ENCODE measurements around the gene SETBP1. TPM values are rescaled to one million over a fixed set of nuclear protein-coding genes. Genes with fewer than 3 reads are reported as not detected.

Gene SETBP1
- total RNA-seq, 1 experiment from 2014 or later = 0.23 TPM

DNA sequence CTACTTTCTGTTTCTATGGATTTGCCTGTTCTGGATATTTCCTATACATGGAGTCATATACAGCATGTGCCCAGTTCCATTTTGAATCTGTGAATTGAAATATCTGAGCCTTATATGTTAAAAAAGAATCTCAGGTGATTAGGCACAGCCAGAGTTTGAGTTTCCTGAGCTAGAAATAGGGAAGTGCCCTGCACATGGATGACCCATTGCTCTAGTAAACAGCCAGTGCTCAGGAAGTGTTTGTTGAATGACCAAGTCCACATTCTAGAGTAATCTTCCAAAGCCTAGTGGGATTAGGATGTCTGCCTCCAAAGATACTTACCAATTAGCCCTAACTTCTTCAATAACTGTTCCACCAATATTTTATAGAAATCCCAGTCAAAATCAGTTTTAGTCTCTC, 165.8 kb downstream of the SETBP1 start:
- ATAC-seq = no peak
- CTCF ChIA-PET = no interaction called here
- Histone ChIP-seq H3K36me3 (ENCODE audit: control insufficient read depth, insufficient read depth, low read length) (no peaks in the 10 kb centered on the region), H3K9me3 (ENCODE audit: control insufficient read depth, insufficient read depth, low read depth, low read length) (no peaks in the 10 kb centered on the region), H3K27me3 (ENCODE audit: control insufficient read depth, insufficient read depth, low read length) (no peaks in the 10 kb centered on the region), H3K4me3 (ENCODE audit: low read depth in 2 of 2, low read length in 2 of 2) (no peak overlapping the region), H3K4me1 (ENCODE audit: control insufficient read depth, insufficient read depth, low read length) (no peaks in the 10 kb centered on the region), H3K27ac (ENCODE audit: low read length) (no peak overlapping the region)
- POLR2A ChIA-PET = no interaction called here
- intact Hi-C loops (cut with micrococcal nuclease; ENCODE audit: unreplicated experiment) (no loop called here), in situ Hi-C loops (cut with HindIII; ENCODE audit: low pct_unique_long_range_greater_than_20kb, low sequenced_read_pairs) (no loop called here)
- TF ChIP-seq CTCF (IDR thresholded peaks at IDR 0.05) (no peak), REST (IDR thresholded peaks at IDR 0.05; ENCODE audit: insufficient read depth in 1 of 2, low read depth in 2 of 2, low read length in 1 of 2) (no peak), SIN3A (IDR thresholded peaks at IDR 0.05; ENCODE audit: borderline replicate concordance, insufficient read depth, low read depth, low read length) (no peak), TCF7L2 (IDR thresholded peaks at IDR 0.05; ENCODE audit: low read depth, low read length) (no peak), POLR2AphosphoS5 (IDR thresholded peaks at IDR 0.05; ENCODE audit: low read depth, low read length) (no peak)
- DNase-seq (ENCODE audit: low read depth, low spot score) = no peak
- no TSS peak for BruUV-seq (replicated peaks)

DNA sequence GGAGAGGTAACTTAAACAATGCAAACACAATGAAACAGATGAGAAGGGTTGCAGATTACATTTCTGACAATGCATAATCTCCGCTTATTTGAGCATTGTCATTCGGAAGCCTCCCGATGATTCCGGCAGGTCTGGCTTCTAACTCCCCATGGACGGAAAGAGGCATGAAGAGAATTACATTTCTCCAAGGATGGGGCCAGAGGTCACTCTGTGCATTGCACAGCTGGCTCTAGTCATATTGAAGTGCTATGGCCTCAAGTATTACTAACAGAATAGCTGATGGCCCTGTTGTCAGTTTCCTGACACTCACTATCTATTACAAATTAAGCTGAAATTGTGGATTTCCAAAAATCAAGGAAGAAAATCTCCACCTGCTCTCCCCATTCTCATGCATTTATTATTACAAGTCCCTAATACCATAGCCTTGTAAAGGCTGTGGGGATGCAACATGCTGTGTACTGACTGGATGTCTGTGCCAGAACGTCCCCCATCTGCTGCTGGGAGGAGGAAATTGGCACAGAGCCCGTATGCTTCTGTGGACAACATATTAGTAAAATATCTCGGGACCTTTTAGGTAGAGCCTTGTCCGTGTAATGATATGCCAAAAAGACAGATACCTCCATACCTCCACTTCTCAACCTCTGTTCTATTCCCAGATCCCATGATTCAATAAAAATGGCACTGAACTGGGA, 168.1 kb downstream of the SETBP1 start:
- intact Hi-C loops (cut with micrococcal nuclease; ENCODE audit: unreplicated experiment) (no loop called here), in situ Hi-C loops (cut with HindIII; ENCODE audit: low pct_unique_long_range_greater_than_20kb, low sequenced_read_pairs) (no loop called here)
- DNase-seq (ENCODE audit: low read depth, low spot score) = no peak
- Histone ChIP-seq H3K9me3 (ENCODE audit: control insufficient read depth, insufficient read depth, low read depth, low read length) (no peaks in the 10 kb centered on the region), H3K27me3 (ENCODE audit: control insufficient read depth, insufficient read depth, low read length) (no peaks in the 10 kb centered on the region), H3K4me3 (ENCODE audit: low read depth in 2 of 2, low read length in 2 of 2) (no peak overlapping the region), H3K27ac (ENCODE audit: low read length) (no peak overlapping the region), H3K36me3 (ENCODE audit: control insufficient read depth, insufficient read depth, low read length) (no peaks in the 10 kb centered on the region), H3K4me1 (ENCODE audit: control insufficient read depth, insufficient read depth, low read length) (no peaks in the 10 kb centered on the region)
- TF ChIP-seq SIN3A (IDR thresholded peaks at IDR 0.05; ENCODE audit: borderline replicate concordance, insufficient read depth, low read depth, low read length) (no peak), POLR2AphosphoS5 (IDR thresholded peaks at IDR 0.05; ENCODE audit: low read depth, low read length) (no peak), CTCF (IDR thresholded peaks at IDR 0.05) (no peak), TCF7L2 (IDR thresholded peaks at IDR 0.05; ENCODE audit: low read depth, low read length) (no peak), REST (IDR thresholded peaks at IDR 0.05; ENCODE audit: insufficient read depth in 1 of 2, low read depth in 2 of 2, low read length in 1 of 2) (no peak)
- CTCF ChIA-PET = no interaction called here
- POLR2A ChIA-PET = no interaction called here
- no TSS peak for BruUV-seq (replicated peaks)
- no peak for ATAC-seq
